LoVo (cell line): Measurements from ENCODE around the gene FKBP1A.

Experiments used
- DNase-seq: peaks from one replicate; pipeline ENCODE4 v3.0.0-alpha.2; 2016; ENCODE audit warnings: low spot score

Gene FKBP1A

DNA sequence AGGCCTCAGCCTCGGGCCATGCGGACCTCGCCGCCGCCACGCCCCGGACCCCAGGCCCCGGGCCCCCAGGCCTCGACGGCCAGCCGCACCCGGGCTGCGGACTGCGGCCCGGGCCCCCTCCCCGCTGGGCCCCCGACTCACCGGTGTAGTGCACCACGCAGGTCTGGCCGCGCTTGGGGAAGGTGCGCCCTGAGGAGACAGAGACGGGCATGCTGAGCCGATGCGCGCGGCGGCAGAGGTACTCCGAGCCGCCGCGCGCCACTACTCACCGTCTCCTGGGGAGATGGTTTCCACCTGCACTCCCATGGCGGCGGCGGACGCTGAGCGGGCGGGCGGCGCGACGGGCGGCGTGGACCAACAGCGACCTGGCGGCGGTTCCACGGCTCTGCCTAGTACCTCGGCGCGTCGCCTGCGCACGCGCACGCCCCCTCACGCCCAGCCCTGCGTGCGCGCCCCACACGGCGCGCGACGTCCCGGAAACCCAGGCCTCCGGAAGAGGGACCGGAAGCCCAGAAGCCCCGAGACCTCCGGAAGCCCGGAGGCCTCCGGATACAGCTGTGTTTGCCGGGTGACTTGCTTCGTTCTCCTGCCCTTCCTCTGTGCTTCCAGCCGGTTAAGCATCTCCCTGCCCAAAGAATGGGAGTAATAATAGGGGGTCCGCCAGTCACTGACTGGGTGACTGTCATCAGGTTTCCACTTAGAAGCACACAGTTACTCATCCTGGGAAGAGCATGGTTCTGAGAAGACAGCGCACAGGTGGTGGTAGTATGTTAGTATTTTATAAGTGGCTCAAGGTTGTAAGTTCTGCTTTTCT lies at the start of gene FKBP1A:
Gene FKBP1A, minus strand, starts transcription at position 362 of the 814 bp plus-strand sequence. Its CDS starts 56 bp downstream, at position 306.
- peak; percentile 92 for DNase-seq

GRCh38 chr20:1442304-1442703 lies 49.5 kb upstream of the FKBP1A start:
- DNase-seq, result no peak

DNA sequence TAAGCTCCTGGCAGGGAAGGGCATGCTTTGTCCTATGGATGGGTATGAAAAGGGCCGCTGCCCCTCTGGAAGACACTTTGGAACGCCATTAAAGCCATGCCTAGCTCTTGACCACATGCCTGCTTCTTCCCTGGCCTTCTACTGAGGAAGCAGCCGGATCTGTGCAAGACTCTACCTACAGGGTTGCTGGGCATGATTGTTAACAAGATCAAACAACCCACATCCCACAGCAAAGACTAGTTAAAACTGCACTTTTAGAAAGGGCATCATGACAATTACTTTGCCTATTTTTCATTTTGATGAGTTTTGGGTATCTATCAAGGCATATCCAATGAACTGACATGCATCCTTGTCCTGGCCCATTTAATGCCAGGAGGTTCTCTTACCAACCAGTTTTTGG lies 48.3 kb upstream of the FKBP1A start:
- no peak for DNase-seq

- no peak for DNase-seq
Observed at GRCh38 chr20:1440024-1440423, 47.2 kb upstream of the FKBP1A start.

DNA sequence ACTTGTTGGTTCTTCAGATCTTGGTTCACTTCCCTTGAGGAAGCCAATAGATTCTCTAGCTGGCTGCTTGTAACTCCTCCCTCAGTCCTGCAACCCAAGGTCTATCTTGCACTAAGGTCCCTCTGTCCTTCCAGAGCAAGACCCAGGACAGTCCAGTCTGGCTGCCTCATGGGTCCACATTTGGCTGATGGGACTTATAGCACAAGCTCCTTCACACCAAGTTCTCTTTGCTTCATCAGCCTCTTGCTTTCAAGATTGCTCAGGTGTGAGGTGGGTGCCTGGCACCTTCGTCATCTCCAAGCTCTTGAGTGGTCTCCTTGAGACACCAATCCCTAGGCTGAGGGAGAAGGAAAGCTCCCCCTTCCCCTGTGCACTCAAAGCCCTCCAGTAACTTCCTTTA lies 45.5 kb upstream of the FKBP1A start:
- DNase-seq, result no peak

GRCh38 chr20:1437235-1437904 lies 44.5 kb upstream of the FKBP1A start:
- peak; percentile 76 for DNase-seq

DNA sequence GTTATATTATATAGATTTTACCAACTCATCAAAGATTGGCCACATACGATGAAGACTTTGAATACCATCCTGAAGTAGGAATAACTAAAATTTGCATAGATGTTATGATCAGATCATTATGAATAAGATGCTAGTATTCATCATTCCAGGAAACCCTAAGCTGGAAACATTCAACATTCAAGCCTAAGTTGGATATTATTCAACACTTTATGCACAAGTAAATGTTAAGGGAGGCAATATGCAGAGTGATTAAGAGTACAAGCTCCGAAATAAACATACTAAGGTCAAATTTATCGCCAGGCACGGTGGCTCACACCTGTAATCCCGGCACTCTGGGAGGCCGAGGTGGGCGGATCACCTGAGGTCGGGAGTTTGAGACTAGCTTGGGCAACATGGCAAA lies 43.4 kb upstream of the FKBP1A start:
- no peak for DNase-seq

DNA sequence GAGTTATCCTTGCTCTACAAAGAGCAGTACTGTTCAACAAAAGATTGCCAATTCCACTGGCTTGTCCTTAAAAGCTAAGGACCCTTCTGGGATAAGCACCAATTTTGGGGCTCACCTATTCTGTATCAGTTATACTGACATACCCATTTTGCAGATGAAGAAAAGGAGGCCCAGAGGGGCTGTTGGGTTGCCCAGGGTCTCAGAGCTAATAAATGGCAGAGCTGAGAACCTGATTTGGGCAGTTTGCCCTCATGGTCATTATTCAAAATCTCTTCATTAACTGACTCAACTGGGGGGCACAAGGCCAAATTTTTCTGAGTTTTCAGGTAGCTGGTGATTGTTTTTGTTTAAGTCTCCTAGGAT lies 42.5 kb upstream of the FKBP1A start:
- DNase-seq, result no peak

DNA sequence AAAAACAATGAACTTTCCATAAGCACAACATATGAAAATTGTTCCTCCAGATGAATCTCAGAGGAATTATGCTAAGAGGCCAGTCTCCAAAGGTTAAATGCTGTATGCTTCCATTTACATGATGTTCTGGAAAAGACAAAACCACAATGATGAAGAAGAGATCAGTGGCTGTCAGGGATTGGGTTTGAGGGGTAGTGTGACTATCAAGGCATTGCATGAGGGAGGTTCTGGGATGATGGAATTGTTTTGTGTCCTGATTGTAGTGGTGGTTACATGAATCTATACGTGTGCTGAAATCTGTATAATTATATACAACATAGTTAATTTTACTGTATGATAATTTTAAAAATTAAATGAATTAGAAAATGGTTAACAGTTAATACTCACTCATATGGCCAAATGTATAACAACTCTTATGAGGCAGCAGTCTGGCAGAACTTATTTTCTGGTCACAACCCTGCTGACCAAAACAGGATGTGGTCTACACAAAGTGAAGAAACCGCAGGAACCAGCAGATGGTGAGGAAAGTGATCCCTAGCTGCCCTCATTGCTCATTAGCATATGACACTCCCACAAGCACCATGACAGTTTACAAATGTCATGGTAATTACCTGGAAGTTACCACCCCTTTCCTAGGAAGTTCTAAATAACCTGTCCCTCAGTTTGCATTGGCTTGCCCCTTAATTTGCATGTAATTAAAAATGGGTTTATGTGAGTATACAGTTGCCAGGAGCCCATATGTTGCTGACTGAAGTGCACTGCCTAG lies 41.9 kb upstream of the FKBP1A start:
- no peak for DNase-seq

GRCh38 chr20:1431158-1431557 lies 38.3 kb upstream of the FKBP1A start:
- DNase-seq, result no peak

DNA sequence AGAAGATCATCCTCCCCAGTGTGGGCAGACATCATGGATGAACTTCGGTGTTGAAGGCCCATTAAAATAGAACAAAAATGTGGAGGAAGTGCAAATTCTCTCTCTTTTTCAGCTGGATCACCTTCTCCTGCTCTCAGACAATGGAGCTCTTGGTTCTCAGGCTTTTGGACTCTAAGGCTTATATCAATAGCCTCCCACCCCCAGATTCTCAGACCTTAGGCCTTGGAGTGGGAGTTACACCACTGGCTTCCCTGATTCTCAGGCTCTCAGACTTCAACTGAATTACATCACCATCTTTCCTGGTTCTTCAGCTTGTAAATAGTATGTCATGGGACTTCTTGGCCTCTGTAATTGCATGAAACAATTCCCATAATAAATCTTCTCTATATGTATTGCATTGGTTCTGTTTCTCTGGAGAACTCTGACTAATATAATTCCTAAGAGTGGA lies 37.2 kb upstream of the FKBP1A start:
- no peak for DNase-seq

- DNase-seq, result no peak
Observed at GRCh38 chr20:1429143-1429728, 36.4 kb upstream of the FKBP1A start.

DNA sequence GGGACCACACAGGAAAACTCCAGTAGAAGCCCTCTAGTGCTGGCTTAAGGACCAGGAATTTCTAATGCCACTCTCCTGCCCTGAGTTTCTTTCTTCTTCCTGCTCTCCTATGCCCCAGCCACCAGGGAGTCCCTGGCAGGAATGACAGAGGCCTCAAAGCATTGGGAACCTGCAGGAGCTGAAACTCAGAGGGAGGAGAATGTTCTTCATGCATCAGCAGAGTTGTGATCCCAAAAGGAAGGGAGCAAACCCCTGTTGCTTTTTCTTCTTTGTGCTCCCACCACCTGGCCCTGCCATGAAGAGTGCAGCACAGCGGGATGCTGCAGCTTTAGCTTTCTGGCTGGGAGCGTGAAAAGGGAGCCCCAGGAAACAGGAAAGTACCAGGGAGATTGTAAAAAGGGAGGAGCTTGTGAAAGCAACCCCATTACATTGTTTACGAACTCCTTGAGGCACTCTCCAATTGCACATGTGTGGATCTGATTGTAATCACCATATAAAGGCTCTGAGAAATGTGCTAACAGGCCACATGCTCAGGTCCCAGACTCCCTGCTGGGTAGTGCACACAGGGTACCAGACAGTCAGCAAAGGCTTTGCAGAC lies 34.7 kb upstream of the FKBP1A start:
- DNase-seq, result no peak

GRCh38 chr20:1426231-1426849 lies 33.5 kb upstream of the FKBP1A start:
- no peak for DNase-seq

GRCh38 chr20:1424336-1424735 lies 31.5 kb upstream of the FKBP1A start:
- DNase-seq, result no peak

DNA sequence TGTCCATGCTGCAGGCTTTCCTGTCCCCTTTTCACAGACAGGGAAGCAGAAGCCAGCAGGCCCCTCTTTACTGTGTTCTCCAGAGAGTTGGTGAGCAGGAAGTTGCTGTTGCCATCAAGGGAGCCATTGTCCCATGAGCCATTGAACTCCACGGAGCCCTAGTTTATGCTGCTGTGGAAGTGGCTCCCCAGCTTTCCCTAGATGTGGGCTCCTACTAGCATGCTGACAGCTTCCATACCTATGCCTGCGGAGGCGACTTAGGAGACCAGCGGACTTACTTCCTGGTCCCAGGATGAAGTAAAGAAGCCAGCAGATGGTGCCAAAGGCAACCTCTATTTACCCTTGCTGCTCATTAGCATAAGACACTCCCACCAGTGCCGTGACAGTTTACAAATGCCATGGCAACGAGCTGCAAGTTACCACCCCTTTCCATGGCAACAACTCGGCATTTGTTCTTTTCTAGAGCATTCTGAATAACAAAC lies 30.8 kb upstream of the FKBP1A start:
- DNase-seq, result no peak

DNA sequence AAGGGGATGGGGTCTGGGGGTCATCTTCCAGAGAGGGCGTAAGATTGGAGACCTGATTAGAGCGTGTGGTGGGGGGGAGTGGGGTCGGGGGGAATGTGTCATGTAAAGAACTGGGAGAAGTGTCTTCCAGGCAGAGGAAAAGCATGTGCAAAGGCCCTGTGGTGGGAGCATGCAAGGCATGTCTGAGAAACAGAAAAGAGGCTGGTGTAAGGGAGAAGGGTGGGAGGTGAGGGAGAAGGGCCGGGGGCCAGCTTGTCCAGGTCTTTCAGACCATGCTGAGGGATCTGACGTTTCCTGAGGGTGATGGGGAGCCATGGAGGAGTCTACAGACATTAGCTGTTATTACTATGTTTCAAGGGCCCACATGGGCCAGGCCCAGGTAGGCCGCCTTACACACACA lies 30.4 kb upstream of the FKBP1A start:
- no peak for DNase-seq

DNA sequence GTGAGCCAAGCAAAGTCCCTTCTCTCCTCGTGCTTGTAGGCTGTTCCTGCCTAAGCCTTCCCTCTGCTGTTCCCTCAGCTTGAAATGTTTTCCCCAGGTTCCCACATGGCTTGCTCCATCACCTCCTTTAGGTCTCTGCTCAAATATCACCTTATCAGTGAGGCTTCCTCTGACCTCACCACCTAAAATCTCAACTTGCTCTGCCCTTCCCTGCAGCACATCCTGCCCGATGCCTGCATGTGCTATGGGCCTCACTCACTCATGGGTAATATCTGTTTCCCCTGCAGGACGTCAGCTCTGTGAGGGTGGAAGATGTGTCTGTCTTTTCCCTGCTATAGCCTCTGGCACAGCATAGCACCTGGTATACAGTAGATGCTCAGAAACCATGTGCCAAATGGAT lies 29.9 kb upstream of the FKBP1A start:
- no peak for DNase-seq

GRCh38 chr20:1420066-1420465 lies 27.2 kb upstream of the FKBP1A start:
- no peak for DNase-seq

- no peak for DNase-seq
Observed at GRCh38 chr20:1418350-1418749, 25.5 kb upstream of the FKBP1A start.

DNA sequence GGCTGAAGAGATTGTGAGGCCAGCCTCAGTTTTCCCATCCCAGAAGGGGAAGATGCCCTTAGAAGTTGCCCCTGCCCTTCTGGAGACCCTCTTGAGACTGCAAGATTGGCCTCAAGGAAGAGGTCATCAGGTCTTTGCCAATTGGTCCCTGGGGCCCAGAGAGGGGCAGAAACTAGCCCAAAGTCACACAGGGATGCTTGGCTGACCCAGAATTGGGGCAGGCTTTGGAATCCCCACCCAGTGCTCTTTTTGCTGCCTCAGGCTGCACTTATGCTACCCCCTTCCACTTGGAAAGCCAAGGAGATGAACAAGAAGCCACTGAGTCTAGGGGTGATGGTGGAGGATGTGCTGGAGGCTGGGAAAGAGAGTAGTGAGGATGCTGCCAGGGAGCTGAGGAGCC lies 24.9 kb upstream of the FKBP1A start:
- no peak for DNase-seq
